SK-N-SH (cell line): Measurements from ENCODE around the gene TNFRSF21. TPM values are rescaled to one million over a fixed set of nuclear protein-coding genes. Genes with fewer than 3 reads are reported as not detected.
A peak's percentile ranks its signal among the peaks of the same experiment; 100 is the strongest.

Experiments
- CTCF ChIA-PET: fragments of 300-600, 350-600 bp; formaldehyde crosslinking; extraction: SDS; loops from one replicate; lab custom pipeline; 2021; lab: Yijun Ruan, JAX
- POLR2A ChIA-PET: fragments of 350-600 bp; sonication (Branson Sonifier 250); formaldehyde crosslinking; extraction: SDS; loops from one replicate; lab custom pipeline; 2020; ENCODE audit warnings: antibody characterized with exemption, inconsistent platforms; lab: Yijun Ruan, JAX
- DNase-seq: peaks from one replicate; pipeline ENCODE4 v3.0.0; 2012
- H2AFZ ChIP-seq: fragments of 200-600 bp; sonication (generic); 2 replicates; pipeline ENCODE4 v1.8.1; 2016; ENCODE audit warnings: antibody characterized with exemption, mild to moderate bottlenecking, low read depth
- H3F3A ChIP-seq: fragments of 200-600 bp; sonication (generic); replicated peaks from 2 replicates; pipeline ENCODE3; 2016; ENCODE audit warnings: antibody characterized with exemption, mild to moderate bottlenecking; ENCODE audit not compliant: insufficient read depth
- H3K27ac ChIP-seq, 2 experiments: fragments of 200-500 bp in 1 of 2; fragments of 200-600 bp in 1 of 2; sonication (Bioruptor generic) in 1 of 2; sonication (generic), shearing (Covaris generic) in 1 of 2; 2 replicates each; pipeline versions ENCODE4 v1.5.1 to v1.6.1; 2014 to 2016; ENCODE audit warnings: low read depth in 2 of 2, inconsistent platforms in 1 of 2, low read length in 1 of 2, mild to moderate bottlenecking in 1 of 2, mixed read lengths in 1 of 2
- H3K27me3 ChIP-seq: fragments of 200-600 bp; sonication (generic), shearing (Covaris generic); 2 replicates; pipeline ENCODE4 v1.6.1; 2016; ENCODE audit warnings: mixed run types; ENCODE audit not compliant: insufficient read depth
- H3K36me3 ChIP-seq, 2 experiments: fragments of 200-500 bp in 1 of 2; fragments of 200-600 bp in 1 of 2; sonication (Bioruptor generic) in 1 of 2; sonication (generic) in 1 of 2; replicated peaks in 1 of 2; 2 replicates each; pipeline versions ENCODE3 to v1.5.1; 2014 to 2016; ENCODE audit warnings: low read length in 1 of 2, mild to moderate bottlenecking in 1 of 2; ENCODE audit not compliant: insufficient read depth in 2 of 2, control insufficient read depth in 1 of 2
- H3K4me1 ChIP-seq, 2 experiments: fragments of 200-500 bp in 1 of 2; fragments of 200-600 bp in 1 of 2; sonication (Bioruptor generic) in 1 of 2; sonication (generic), shearing (Covaris generic) in 1 of 2; 2 replicates each; pipeline versions ENCODE4 v1.5.1 to v1.6.1; 2014 to 2016; ENCODE audit warnings: low read depth in 1 of 2, low read length in 1 of 2, mixed run types in 1 of 2; ENCODE audit not compliant: insufficient read depth in 2 of 2, control insufficient read depth in 1 of 2
- H3K4me2 ChIP-seq: fragments of 200-600 bp; sonication (generic), shearing (Covaris generic); 2 replicates; pipeline ENCODE4 v1.6.1; 2017; ENCODE audit warnings: mixed run types
- H3K4me3 ChIP-seq, 2 experiments: fragments of 200-500 bp in 1 of 2; fragments of 200-600 bp in 1 of 2; sonication (Bioruptor generic) in 1 of 2; sonication (generic), shearing (Covaris generic) in 1 of 2; 2 replicates each; pipeline versions ENCODE4 v1.5.1 to v1.8.1; 2014 to 2016; ENCODE audit warnings: low read depth in 2 of 2, inconsistent platforms in 1 of 2, low read length in 1 of 2, mild to moderate bottlenecking in 1 of 2, mixed read lengths in 1 of 2, moderate library complexity in 1 of 2
- H3K79me2 ChIP-seq: fragments of 200-600 bp; sonication (generic); 2 replicates; pipeline ENCODE4 v1.8.1; 2017; ENCODE audit warnings: mild to moderate bottlenecking; ENCODE audit not compliant: insufficient read depth
- H3K9ac ChIP-seq: fragments of 200-600 bp; sonication (generic); 2 replicates; pipeline ENCODE4 v1.6.1; 2017; ENCODE audit warnings: mixed run types
- H3K9me2 ChIP-seq: fragments of 200-600 bp; sonication (generic); 2 replicates; pipeline ENCODE4 v1.6.1; 2017; ENCODE audit warnings: mixed run types
- H3K9me3 ChIP-seq: fragments of 200-600 bp; sonication (generic); 2 replicates; pipeline ENCODE4 v1.6.1; 2017; ENCODE audit warnings: mixed run types, mild to moderate bottlenecking, moderate library complexity
- H4K20me1 ChIP-seq: fragments of 200-600 bp; sonication (generic); 2 replicates; pipeline ENCODE4 v1.6.1; 2017; ENCODE audit warnings: mild to moderate bottlenecking, mixed run types; ENCODE audit not compliant: insufficient read depth
- EP300 ChIP-seq, 2 experiments: IDR thresholded peaks; 2 replicates each; pipeline versions ENCODE4 v1.4.0 to v1.6.1; 2012; ENCODE audit warnings: borderline replicate concordance in 1 of 2, low read depth in 1 of 2, low read length in 1 of 2
- GATA2 ChIP-seq: sonication (generic); formaldehyde crosslinking; IDR thresholded peaks from 2 replicates; pipeline ENCODE4 v1.5.0; 2020; ENCODE audit warnings: mild to moderate bottlenecking, missing genetic modification reagents
- MXI1 ChIP-seq: IDR thresholded peaks from 2 replicates; pipeline ENCODE4 v1.6.1; 2012; ENCODE audit warnings: mild to moderate bottlenecking, low read depth, low read length, improper control_type of control experiment
- TCF12 ChIP-seq: IDR thresholded peaks from 2 replicates; pipeline ENCODE4 v1.4.0; 2012
- TEAD4 ChIP-seq: IDR thresholded peaks from 2 replicates; pipeline ENCODE4 v1.4.0; 2012; ENCODE audit warnings: mild to moderate bottlenecking, borderline replicate concordance; ENCODE audit not compliant: insufficient read depth
- WGBS: methylation state at CpG from one replicate; pipeline ENCODE4 v1.1.6; 2017; ENCODE audit warnings: low lambda C conversion rate; 5-methylcytosine and 5-hydroxymethylcytosine counted together
- polyA plus RNA-seq, 3 experiments: library from polyadenylated mRNA; depleted of rRNA; stranded (reverse); fragments of >200 nt; gene quantifications; 2 replicates each; pipeline ENCODE4 v1.2.3, GENCODE V29; 2012

TNFRSF21 gene
- polyA plus RNA-seq, 1 of the 3 experiments (the other 2 are of a cell fraction) = 9.2 TPM

- CTCF ChIA-PET = interaction anchor here (0.6 to 9.5 kb wide), 15 partner anchors 9 to 473 kb away, joined by 3 to 231 read pairs (median 4); no protein-coding TSS in a partner anchor
- Histone ChIP-seq H3K9me2 (no peaks in the 10 kb centered on the region), H3F3A (no peaks in the 10 kb centered on the region), H3K27ac (no peak overlapping the region; a peak in 1 of 4 replicates), H3K4me1 (peaks cover 0 to 6% of the 10 kb centered on the region in 2 experiments; a peak in 2 of 4 replicates), H3K4me3 (peak overlapping the region; percentile 76 to 82), H3K9ac (peak overlapping the region; percentile 26; the same call in 1 of the 2 replicates), H3K36me3 (no peaks in the 10 kb centered on the region), H3K4me2 (peak overlapping the region; percentile 97), H2AFZ (peak overlapping the region; percentile 88), H3K27me3 (peaks cover 11% of the 10 kb centered on the region; the same call in 1 of the 2 replicates), H3K79me2 (no peaks in the 10 kb centered on the region), H3K9me3 (no peaks in the 10 kb centered on the region), H4K20me1 (no peaks in the 10 kb centered on the region)
- DNase-seq = peak; percentile 71
- POLR2A ChIA-PET = interaction anchor here (1.1 kb wide), 1 partner anchor 61 kb away, joined by 3 read pairs; no protein-coding TSS in a partner anchor
- WGBS = 5% methylated on average over 14 of the region's 48 CpGs
- no peak for TF ChIP-seq EP300 (IDR thresholded peaks at IDR 0.05; ENCODE audit: borderline replicate concordance in 1 of 2, low read depth in 1 of 2, low read length in 1 of 2)
- peak; percentile 19; the same call in 1 of the 2 replicates for TF ChIP-seq MXI1
Measured at GRCh38 chr6:47308552-47309290, 984 bp downstream of the TNFRSF21 start.

GRCh38 chr6:47308198-47308517 is 1.5 kb downstream of the TNFRSF21 start:
- H3K9ac ChIP-seq = no peak overlapping the region; the same call in 1 of the 2 replicates
- CTCF ChIA-PET = interaction anchor here (0.6 to 9.5 kb wide), 8 partner anchors 19 to 459 kb away, joined by 3 to 231 read pairs (median 4); no protein-coding TSS in a partner anchor
- no peaks in the 10 kb centered on the region for H3K36me3 ChIP-seq
- H3K4me2 ChIP-seq = peak overlapping the region; percentile 97
- WGBS = 59% methylated on average over 3 of the region's 3 CpGs
- no peaks in the 10 kb centered on the region for H4K20me1 ChIP-seq
- TF ChIP-seq TCF12 (no peak), EP300 (IDR thresholded peaks at IDR 0.05; ENCODE audit: borderline replicate concordance in 1 of 2, low read depth in 1 of 2, low read length in 1 of 2) (no peak), GATA2 (no peak)
- no peaks in the 10 kb centered on the region for H3K9me3 ChIP-seq
- H3F3A ChIP-seq = no peaks in the 10 kb centered on the region
- no peak overlapping the region for H3K27ac ChIP-seq
- H3K4me1 ChIP-seq = peaks cover 0 to 6% of the 10 kb centered on the region in 2 experiments; a peak in 2 of 4 replicates
- POLR2A ChIA-PET = interaction anchor here (1.1 kb wide), 1 partner anchor 61 kb away, joined by 3 read pairs; no protein-coding TSS in a partner anchor
- H3K4me3 ChIP-seq = peak overlapping the region; percentile 76 to 82
- no peak for DNase-seq
- peaks cover 8% of the 10 kb centered on the region; the same call in 1 of the 2 replicates for H3K27me3 ChIP-seq
- H3K79me2 ChIP-seq = no peaks in the 10 kb centered on the region
- no peaks in the 10 kb centered on the region for H3K9me2 ChIP-seq
- no peak overlapping the region; the same call in 1 of the 2 replicates for H2AFZ ChIP-seq

GRCh38 chr6:47307362-47308197 is 2.1 kb downstream of the TNFRSF21 start:
- peaks cover 0 to 6% of the 10 kb centered on the region in 2 experiments; a peak in 2 of 4 replicates for H3K4me1 ChIP-seq
- no peak overlapping the region for H3K27ac ChIP-seq
- H3K9me3 ChIP-seq = no peaks in the 10 kb centered on the region
- ChIA-PET CTCF (interaction anchor here (0.6 to 9.5 kb wide), 5 partner anchors 106 to 458 kb away, joined by 3 to 231 read pairs (median 4); no protein-coding TSS in a partner anchor), POLR2A (interaction anchor here (1.1 kb wide), 1 partner anchor 60 kb away, joined by 3 read pairs; no protein-coding TSS in a partner anchor)
- no peak for DNase-seq
- no peak for TF ChIP-seq TEAD4
- no peak for TF ChIP-seq GATA2
- H4K20me1 ChIP-seq = no peaks in the 10 kb centered on the region
- no peak overlapping the region for H3K9ac ChIP-seq
- H2AFZ ChIP-seq = no peak overlapping the region
- no peaks in the 10 kb centered on the region for H3K79me2 ChIP-seq
- no peaks in the 10 kb centered on the region for H3F3A ChIP-seq
- WGBS = 97% methylated on average over 7 of the region's 7 CpGs
- H3K27me3 ChIP-seq = peaks cover 2% of the 10 kb centered on the region; the same call in 1 of the 2 replicates
- no peaks in the 10 kb centered on the region for H3K36me3 ChIP-seq
- no peaks in the 10 kb centered on the region for H3K9me2 ChIP-seq
- peak overlapping the region; percentile 97 for H3K4me2 ChIP-seq
- no peak overlapping the region for H3K4me3 ChIP-seq
